Measurements from ENCODE around the gene IL36G. TPM values are rescaled to one million over a fixed set of nuclear protein-coding genes. Genes with fewer than 3 reads are reported as not detected.

Gene IL36G
- total RNA-seq, 1 donor from 2014 or later: not detected

DNA sequence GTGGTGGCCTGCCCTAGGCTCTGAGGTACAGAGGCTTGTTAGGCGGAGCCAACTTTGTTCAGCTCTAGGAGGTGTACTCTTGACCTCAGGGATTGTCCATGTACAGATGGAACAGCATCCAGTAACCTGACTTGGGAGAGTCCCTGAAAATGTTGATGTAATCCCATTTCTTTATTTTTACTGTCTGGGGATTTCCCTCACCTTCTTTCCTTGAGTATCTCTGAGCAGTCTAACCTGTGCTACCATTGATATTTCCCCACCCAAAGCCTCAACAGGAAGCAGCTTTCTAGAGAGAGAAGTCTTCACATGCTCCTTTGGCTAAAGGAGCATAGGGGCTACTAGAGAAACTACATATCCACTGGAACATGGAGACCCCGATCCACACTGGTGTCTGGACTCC, 37.8 kb downstream of the IL36G start:
- no peak for DNase-seq (ENCODE audit: low read depth, low spot score)

DNA sequence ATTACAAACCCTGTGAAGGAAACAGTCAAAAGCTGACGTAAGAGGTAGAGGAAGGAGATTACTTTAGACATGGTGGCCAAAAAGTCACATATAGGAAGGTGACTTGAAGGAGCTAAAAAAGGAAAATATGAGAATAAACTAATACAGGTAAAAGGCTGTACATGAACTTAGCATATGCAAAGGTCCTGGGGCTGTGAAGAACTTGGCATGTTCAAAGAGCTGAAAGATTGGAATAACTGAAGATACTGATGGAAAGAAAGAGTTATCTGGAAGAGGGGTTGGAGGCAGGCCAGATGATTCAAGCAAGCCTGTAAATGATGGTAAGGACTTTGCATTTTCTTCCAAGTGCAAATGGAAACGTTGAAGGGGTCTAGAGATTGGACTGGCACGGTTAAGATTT, 40.7 kb downstream of the IL36G start:
- no peak for DNase-seq (ENCODE audit: low read depth, low spot score)

DNA sequence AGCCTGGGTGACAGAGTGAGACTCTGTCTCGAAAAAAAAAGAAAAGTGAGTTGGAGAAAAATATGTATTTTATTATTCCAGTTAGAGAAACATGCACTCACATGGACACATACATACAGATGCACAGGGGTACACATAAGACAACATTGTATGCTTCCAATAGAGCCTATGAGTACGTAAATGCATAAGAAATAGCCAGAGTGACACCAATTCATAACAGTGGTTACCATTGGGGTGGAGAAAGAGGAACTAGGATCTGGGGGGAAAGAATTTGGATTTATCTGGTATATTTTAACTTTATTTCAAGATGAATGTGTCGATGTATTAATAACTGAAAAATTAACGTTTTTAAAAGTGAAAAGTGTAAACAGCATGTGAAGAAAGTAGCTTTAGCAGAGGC, 43.5 kb downstream of the IL36G start:
- no peak for DNase-seq (ENCODE audit: low read depth, low spot score)

DNA sequence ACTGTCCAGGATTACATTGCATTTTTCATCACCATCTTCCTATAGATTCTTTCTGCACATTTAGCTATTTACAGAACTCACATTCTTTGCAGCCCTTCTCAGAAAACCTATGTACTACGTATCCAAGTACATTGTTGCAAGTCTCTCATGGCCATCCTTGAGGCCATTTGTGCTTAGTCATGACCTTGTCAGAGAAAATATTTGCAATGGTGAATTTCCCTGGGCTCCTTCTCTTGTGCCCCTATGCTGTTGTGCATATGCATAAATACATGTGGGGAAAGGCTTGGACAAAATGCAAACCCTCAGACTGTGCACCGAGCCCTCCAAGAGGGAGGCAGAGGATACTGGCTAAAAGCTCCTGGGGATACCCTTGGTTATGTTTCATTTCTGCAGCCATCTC, 47.0 kb downstream of the IL36G start:
- no peak for DNase-seq (ENCODE audit: low read depth, low spot score)

DNA sequence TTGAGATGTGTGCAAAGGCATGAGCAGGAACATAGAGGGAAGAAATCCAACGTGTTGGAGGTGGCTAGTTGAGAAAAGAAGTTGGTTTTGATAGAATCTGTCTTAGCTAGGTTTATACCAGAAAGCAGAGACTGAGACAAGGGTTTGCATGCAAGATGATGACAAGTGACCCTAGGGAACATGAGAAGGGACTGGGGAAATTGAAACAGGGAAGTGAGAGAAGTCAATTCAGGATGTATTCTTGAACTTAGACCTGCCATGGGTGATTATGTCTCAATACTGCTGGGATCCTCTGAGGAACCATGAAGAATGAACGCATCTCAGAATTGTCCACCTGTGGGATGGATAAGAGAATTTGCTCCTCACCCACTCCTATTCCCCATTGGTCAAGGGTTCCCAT, 47.9 kb downstream of the IL36G start:
- DNase-seq (ENCODE audit: low read depth, low spot score): no peak

DNA sequence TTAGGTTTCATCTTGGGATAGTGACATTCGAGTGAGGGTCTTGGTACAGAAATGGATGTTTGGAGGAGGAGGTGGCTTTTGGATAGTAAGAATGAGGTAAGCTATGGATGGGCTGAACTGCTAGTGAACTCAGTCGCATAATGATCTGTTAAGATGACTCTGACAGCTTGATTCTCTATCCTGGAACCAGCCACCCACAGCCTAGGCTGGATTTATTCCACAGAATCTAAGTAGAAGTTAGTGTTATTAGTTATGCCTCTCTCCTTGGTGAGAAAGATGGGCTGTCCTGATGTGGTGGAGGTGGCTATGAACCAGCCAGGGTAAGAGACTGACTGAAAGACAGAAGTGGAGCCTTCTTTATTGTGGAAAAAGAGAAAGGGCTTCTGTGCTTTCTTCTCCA, 49.9 kb downstream of the IL36G start:
- DNase-seq (ENCODE audit: low read depth, low spot score): no peak

DNA sequence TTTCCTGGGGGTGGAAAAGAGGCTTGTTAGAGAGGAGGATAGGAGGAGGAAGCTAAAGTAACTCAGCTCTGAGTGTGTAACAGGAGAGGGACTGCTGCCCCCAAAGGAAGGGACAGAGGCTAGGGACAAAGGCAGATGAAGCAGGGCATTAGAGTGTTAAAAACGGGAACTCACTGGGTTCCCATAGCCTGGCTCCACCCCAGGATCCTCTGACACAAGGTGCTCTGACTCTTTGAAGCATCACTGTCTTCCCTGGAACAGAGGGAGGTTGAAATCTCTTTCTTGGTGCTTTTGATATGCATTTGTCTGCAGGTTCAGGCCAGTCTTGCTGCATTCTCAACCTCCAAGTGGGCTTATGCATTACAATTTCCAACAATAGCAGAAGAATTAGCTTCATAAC, 50.3 kb downstream of the IL36G start:
- DNase-seq (ENCODE audit: low read depth, low spot score): no peak

DNA sequence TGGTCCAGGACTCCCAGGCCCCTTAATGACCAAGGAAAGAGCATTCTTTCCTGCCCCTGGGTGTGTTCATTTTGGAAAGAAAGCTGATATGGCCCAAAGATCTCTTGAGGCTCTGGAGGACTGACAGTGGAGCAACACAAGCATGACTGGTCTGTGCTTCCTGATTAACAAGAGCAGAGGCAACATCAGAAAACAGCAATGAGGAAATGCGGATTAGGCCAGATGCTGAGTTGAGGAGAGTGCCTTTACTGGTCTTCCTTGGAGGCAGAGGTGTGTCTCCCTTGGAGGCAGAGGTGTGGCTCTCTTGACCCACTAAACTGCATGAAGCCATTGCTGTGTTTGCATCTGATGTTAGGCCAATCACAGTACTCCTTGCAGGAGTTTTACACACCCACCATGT, 54.9 kb downstream of the IL36G start:
- DNase-seq (ENCODE audit: low read depth, low spot score): no peak

DNA sequence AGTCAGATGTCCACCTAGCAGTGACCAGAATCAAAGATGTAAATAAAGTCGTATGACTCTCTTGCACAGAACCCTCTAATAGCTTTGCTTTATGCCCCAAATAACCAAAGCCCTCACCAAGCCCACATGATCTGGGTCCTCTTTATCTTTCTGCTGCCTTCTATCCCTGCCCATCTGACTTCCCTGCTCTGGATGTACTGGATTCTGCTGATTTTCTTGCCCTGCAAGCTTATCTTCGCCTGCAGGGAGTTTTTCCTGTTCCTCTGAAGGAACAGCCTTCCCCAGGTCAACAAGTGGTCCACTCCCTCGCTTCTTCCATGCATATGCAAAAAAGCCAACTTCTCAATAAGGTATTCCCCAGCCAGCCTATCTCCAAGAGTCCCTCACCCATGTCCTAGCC, 56.2 kb downstream of the IL36G start:
- DNase-seq (ENCODE audit: low read depth, low spot score): no peak

Other genes starting within 250 kb of the IL36G start
- gene CKAP2L, start 213.4 kb upstream of the IL36G start, total RNA-seq: 4.9 and 10.3 TPM in 2 replicates
- gene IL1A, start 193.5 kb upstream of the IL36G start, total RNA-seq: 0.60 and 0.73 TPM in 2 replicates
- gene IL1B, start 141.2 kb upstream of the IL36G start, total RNA-seq: 0.46 TPM in 1 of 2 replicates, not detected in the other
- not detected in 2 replicates for gene IL37, start 66.8 kb upstream of the IL36G start, total RNA-seq
- not detected in 2 replicates for gene IL36A, start 27.5 kb downstream of the IL36G start, total RNA-seq
- gene IL36B, start 74.9 kb downstream of the IL36G start, total RNA-seq: not detected in 2 replicates
- not detected in 2 replicates for gene IL36RN, start 81.2 kb downstream of the IL36G start, total RNA-seq
- not detected in 2 replicates for gene IL1F10, start 90.0 kb downstream of the IL36G start, total RNA-seq
- not detected in 2 replicates for gene IL1RN, start 149.6 kb downstream of the IL36G start, total RNA-seq
- gene PSD4, start 196.0 kb downstream of the IL36G start, total RNA-seq: 0.26 and 0.32 TPM in 2 replicates